GM12878 (cell line): ENCODE results near the gene LIPK. TPM values are rescaled to one million over a fixed set of nuclear protein-coding genes. Genes with fewer than 3 reads are reported as not detected.

ENCODE experiments used
- ATAC-seq: fragments of 200-7000 bp; cut with Tn5 transposase; 3 replicates; pipeline ENCODE4 v1.9.1; 2020; ENCODE audit warnings: mild to moderate bottlenecking, moderate library complexity
- BruUV-seq: library from RNA; stranded (reverse); fragments of 400-500 nt; replicated peaks from 2 replicates; lab custom pipeline; 2021; lab: Mats Ljungman, UMichigan
- CTCF ChIA-PET: fragments of 300-600 bp; sonication (Branson Sonifier 250); formaldehyde crosslinking; extraction: SDS; loops from one replicate; lab custom pipeline; 2021; ENCODE audit warnings: inconsistent platforms; lab: Yijun Ruan, JAX
- POLR2A ChIA-PET: fragments of 350-600 bp; formaldehyde crosslinking; extraction: SDS; loops from one replicate; lab custom pipeline; 2021; ENCODE audit warnings: inconsistent platforms; lab: Charles Lee
- RAD21 ChIA-PET: fragments of 300-600 bp; sonication (Branson Sonifier 250); formaldehyde crosslinking; loops from one replicate; lab custom pipeline; 2023; ENCODE audit warnings: antibody characterized with exemption; ENCODE audit not compliant: unreplicated experiment; lab: Charles Lee
- SMC1A ChIA-PET: fragments of 300-600 bp; sonication (Branson Sonifier 250); formaldehyde crosslinking; loops from one replicate; lab custom pipeline; 2023; ENCODE audit not compliant: unreplicated experiment, uncharacterized antibody; lab: Charles Lee
- DNase-seq: peaks from one replicate; pipeline ENCODE4 v3.0.0-alpha.2; 2011; ENCODE audit warnings: low read depth, low spot score
- FAIRE-seq: peaks from 3 replicates; lab custom pipeline; 2011; peaks lifted over from hg19 to GRCh38; lab: Jason Lieb, UNC
- H2AFZ ChIP-seq: 2 replicates; pipeline ENCODE4 v1.6.0; 2011; ENCODE audit warnings: low read depth, low read length, control low read depth; ENCODE audit not compliant: control insufficient read depth
- H3K27ac ChIP-seq: 2 replicates; pipeline ENCODE4 v1.5.1; 2011; ENCODE audit warnings: control low read depth; ENCODE audit not compliant: control insufficient read depth, insufficient read depth
- H3K27me3 ChIP-seq, 2 experiments: replicated peaks in 1 of 2; 2 replicates each; pipeline versions ENCODE4 v1.6.0 to v1.6.1; 2011; ENCODE audit warnings: low read length in 1 of 2; ENCODE audit not compliant: control insufficient read depth in 2 of 2, insufficient read depth in 2 of 2
- H3K36me3 ChIP-seq, 2 experiments: 2 replicates each; pipeline ENCODE4 v1.5.1; 2011; ENCODE audit warnings: low read length in 1 of 2; ENCODE audit not compliant: control insufficient read depth in 2 of 2, insufficient read depth in 2 of 2
- H3K4me1 ChIP-seq: 2 replicates; pipeline ENCODE4 v1.6.1; 2011; ENCODE audit warnings: mild to moderate bottlenecking, low read length, moderate library complexity, mixed read lengths; ENCODE audit not compliant: control insufficient read depth, insufficient read depth
- H3K4me2 ChIP-seq: 2 replicates; pipeline ENCODE4 v1.6.0; 2011; ENCODE audit warnings: control low read depth; ENCODE audit not compliant: control insufficient read depth, insufficient read depth
- H3K4me3 ChIP-seq: fragments of 200-600 bp; sonication (generic); 2 replicates; pipeline ENCODE4 v1.5.1; 2016
- H3K79me2 ChIP-seq: 2 replicates; pipeline ENCODE4 v1.6.0; 2011; ENCODE audit warnings: low read length; ENCODE audit not compliant: control insufficient read depth, insufficient read depth
- H3K9ac ChIP-seq: 2 replicates; pipeline ENCODE4 v1.8.0; 2011; ENCODE audit warnings: low read length, control low read depth, mixed read lengths; ENCODE audit not compliant: control insufficient read depth, insufficient read depth
- H3K9me3 ChIP-seq: replicated peaks from 3 replicates; pipeline ENCODE4 v1.5.1; 2011; ENCODE audit warnings: mild to moderate bottlenecking, low read length; ENCODE audit not compliant: control insufficient read depth, insufficient read depth
- H4K20me1 ChIP-seq: 2 replicates; pipeline ENCODE4 v1.6.0; 2011; ENCODE audit not compliant: control insufficient read depth, insufficient read depth
- ASH2L ChIP-seq: fragments of 300-600, 200-600 bp; sonication (generic); IDR thresholded peaks from 2 replicates; pipeline ENCODE4 v1.6.1; 2017; ENCODE audit warnings: low read depth, mild to moderate bottlenecking, borderline replicate concordance
- BCLAF1 ChIP-seq: fragments of 450-650 bp; IDR thresholded peaks from 2 replicates; pipeline ENCODE4 v1.6.1; 2017; ENCODE audit warnings: antibody characterized with exemption, mild to moderate bottlenecking, moderate library complexity
- CBX3 ChIP-seq: fragments of 200-600 bp; sonication (generic); IDR thresholded peaks from 2 replicates; pipeline ENCODE4 v1.6.1; 2016; ENCODE audit warnings: low read depth, borderline replicate concordance
- ETV6 ChIP-seq, 2 experiments: fragments of 450-650 bp in 1 of 2; IDR thresholded peaks in 1 of 2; conservative IDR thresholded peaks in 1 of 2; 2 replicates each; pipeline ENCODE4 v1.6.1; 2014; ENCODE audit warnings: antibody characterized with exemption in 1 of 2, borderline replicate concordance in 1 of 2, low read depth in 1 of 2, mild to moderate bottlenecking in 1 of 2, moderate library complexity in 1 of 2
- FOXM1 ChIP-seq: IDR thresholded peaks from 2 replicates; pipeline ENCODE4 v1.6.1; 2012; ENCODE audit warnings: low read depth, mild to moderate bottlenecking, inconsistent platforms, low read length, moderate library complexity
- MEF2A ChIP-seq: IDR thresholded peaks from 2 replicates; pipeline ENCODE4 v1.6.1; 2011; ENCODE audit warnings: low read depth, mild to moderate bottlenecking, low read length, moderate library complexity; ENCODE audit not compliant: insufficient read depth
- NFXL1 ChIP-seq: fragments of 450-650 bp; IDR thresholded peaks from 2 replicates; pipeline ENCODE4 v1.6.1; 2017; ENCODE audit warnings: antibody characterized with exemption, mild to moderate bottlenecking, borderline replicate concordance
- NFYA ChIP-seq: IDR thresholded peaks from 2 replicates; pipeline ENCODE4 v1.6.1; 2011; ENCODE audit warnings: low read depth, mild to moderate bottlenecking, low read length, improper control_type of control experiment, borderline replicate concordance
- POU2F2 ChIP-seq: IDR thresholded peaks from 3 replicates; pipeline ENCODE4 v1.6.1; 2011; ENCODE audit warnings: low read depth, mild to moderate bottlenecking, low read length, borderline replicate concordance
- RFX5 ChIP-seq: IDR thresholded peaks from 2 replicates; pipeline ENCODE4 v1.6.1; 2011; ENCODE audit warnings: low read depth, low read length, improper control_type of control experiment
- SMAD5 ChIP-seq: IDR thresholded peaks from 2 replicates; pipeline ENCODE4 v1.6.1; 2016; ENCODE audit warnings: antibody characterized with exemption, low read depth
- SRF ChIP-seq, 2 experiments: IDR thresholded peaks; 2 replicates each; pipeline ENCODE4 v1.6.1; 2011; ENCODE audit warnings: low read depth in 2 of 2, low read length in 2 of 2, mild to moderate bottlenecking in 1 of 2, moderate library complexity in 1 of 2
- USF1 ChIP-seq: IDR thresholded peaks from 2 replicates; pipeline ENCODE4 v1.6.1; 2011; ENCODE audit warnings: borderline replicate concordance, low read depth, mild to moderate bottlenecking, moderate library complexity, mixed read lengths, low read length; ENCODE audit not compliant: insufficient read depth; ENCODE audit errors: extremely low read length
- ZNF687 ChIP-seq: fragments of 450-650 bp; IDR thresholded peaks from 2 replicates; pipeline ENCODE4 v1.6.1; 2017; ENCODE audit warnings: mild to moderate bottlenecking, moderate library complexity
- WGBS: methylation state at CpG from one replicate; pipeline ENCODE4 v1.1.6; 2016; ENCODE audit warnings: low lambda C conversion rate; ENCODE audit not compliant: insufficient replicate concordance, insufficient coverage; ENCODE audit errors: missing lambda C conversion rate; 5-methylcytosine and 5-hydroxymethylcytosine counted together
- in situ Hi-C: fragments of 300-500 bp; cut with MboI; formaldehyde crosslinking; loops from 9 replicates; pipeline ENCODE4 v1.14.3; 2018; ENCODE audit warnings: mixed read lengths
- intact Hi-C: fragments of 100-400 bp; cut with micrococcal nuclease; formaldehyde crosslinking; loops from one replicate; pipeline ENCODE4 v1.14.2; 2022; ENCODE audit not compliant: unreplicated experiment
- polyA plus RNA-seq, 11 experiments: library from polyadenylated mRNA; depleted of rRNA in 4 of 11; unstranded in 6 of 11; stranded (reverse) in 5 of 11; fragments of >200 nt; fragmentation: Nextera tagmentation in 4 of 11; fragmentation: Illumina TruSeq in 1 of 11; extraction: Ambion mirVana in 4 of 11; extraction: Trizol in 1 of 11; gene quantifications; 1 replicate in 1 of 11; 2 replicates in 10 of 11; pipeline versions ENCODE4 v1.2.1 to v1.2.3, GENCODE V29; 2011 to 2016; ENCODE audit warnings: inconsistent platforms in 2 of 11, missing spikeins in 2 of 11, low read depth in 1 of 11
- total RNA-seq, 4 experiments: library from RNA; depleted of rRNA in 3 of 4; stranded (reverse); fragments of >200 nt in 3 of 4; fragmentation: Illumina TruSeq in 1 of 4; extraction: Trizol in 1 of 4; gene quantifications; 2 replicates each; pipeline versions ENCODE4 v1.2.1 to v1.2.3, GENCODE V29; 2013 to 2021
- TF ChIP-seq, protein P1 (sequence below): fragments of 450-650 bp; IDR thresholded peaks from 2 replicates; pipeline ENCODE4 v1.6.1; 2014; ENCODE audit warnings: mild to moderate bottlenecking

Gene LIPK
- total and polyA plus RNA-seq, 10 of the 15 experiments (the other 5 are each of a cell fraction or from before 2014, with no cell fraction given) = not detected

DNA sequence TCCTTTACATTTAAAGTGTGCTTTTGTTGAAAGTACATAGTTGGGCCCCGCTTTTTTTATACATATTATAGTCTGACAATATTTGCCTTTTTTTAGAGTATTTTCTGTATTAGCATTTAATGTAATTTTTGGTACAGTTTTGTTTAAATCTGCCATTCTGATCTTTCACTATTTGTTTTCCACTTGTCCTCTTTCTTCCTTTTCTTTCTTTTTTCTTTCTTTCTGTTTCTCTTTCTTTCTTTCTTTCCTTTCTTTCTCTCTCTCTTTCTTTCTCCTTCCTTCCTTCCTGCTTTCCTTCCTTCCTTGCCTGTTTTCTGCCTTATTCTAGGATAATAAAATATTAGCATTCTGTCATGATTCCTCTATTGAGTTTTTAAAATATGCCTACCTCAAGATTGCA lies 9.5 kb downstream of the LIPK start (continued):
- TF ChIP-seq POU2F2 (no peak), USF1 (no peak), MEF2A (no peak), RFX5 (no peak), CBX3 (no peak), ETV6 (conservative IDR thresholded peaks at IDR 0.05 in 1 of 2, IDR thresholded peaks at IDR 0.05 in 1 of 2; ENCODE audit: borderline replicate concordance in 1 of 2, low read depth in 1 of 2) (no peak)
- TF ChIP-seq, protein P1, sequence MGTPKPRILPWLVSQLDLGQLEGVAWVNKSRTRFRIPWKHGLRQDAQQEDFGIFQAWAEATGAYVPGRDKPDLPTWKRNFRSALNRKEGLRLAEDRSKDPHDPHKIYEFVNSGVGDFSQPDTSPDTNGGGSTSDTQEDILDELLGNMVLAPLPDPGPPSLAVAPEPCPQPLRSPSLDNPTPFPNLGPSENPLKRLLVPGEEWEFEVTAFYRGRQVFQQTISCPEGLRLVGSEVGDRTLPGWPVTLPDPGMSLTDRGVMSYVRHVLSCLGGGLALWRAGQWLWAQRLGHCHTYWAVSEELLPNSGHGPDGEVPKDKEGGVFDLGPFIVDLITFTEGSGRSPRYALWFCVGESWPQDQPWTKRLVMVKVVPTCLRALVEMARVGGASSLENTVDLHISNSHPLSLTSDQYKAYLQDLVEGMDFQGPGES = no peak

- Histone ChIP-seq H3K9me3 (no peaks in the 10 kb centered on the region), H3K79me2 (no peaks in the 10 kb centered on the region), H3K4me3 (no peak overlapping the region), H4K20me1 (no peaks in the 10 kb centered on the region), H3K27me3 (no peaks in the 10 kb centered on the region; a peak in 1 of 4 replicates), H3K4me1 (no peaks in the 10 kb centered on the region), H3K9ac (no peak overlapping the region), H3K27ac (no peak overlapping the region), H3K36me3 (no peaks in the 10 kb centered on the region), H2AFZ (no peak overlapping the region), H3K4me2 (no peak overlapping the region)
- ChIA-PET CTCF (interaction anchor here (0.6 kb wide), 1 partner anchor 89 kb away, joined by 3 read pairs; no protein-coding TSS in a partner anchor), POLR2A (no interaction called here), SMC1A (no interaction called here), RAD21 (no interaction called here)
- ATAC-seq = no peak
- no peak for DNase-seq
- no peak for FAIRE-seq
- intact Hi-C loops (no loop called here), in situ Hi-C loops (no loop called here)
- BruUV-seq = no TSS peak
- 60% methylated on average over 4 of the region's 4 CpGs for WGBS
- TF ChIP-seq SMAD5 (no peak), NFXL1 (no peak), NFYA (no peak), BCLAF1 (no peak), SRF (IDR thresholded peaks at IDR 0.05; ENCODE audit: low read depth in 2 of 2, low read length in 2 of 2) (no peak), ASH2L (no peak), ZNF687 (no peak), FOXM1 (no peak)
These were observed 15.3 kb downstream of the LIPK start for GRCh38 chr10:88721392-88721791.
